HG03521 (cell line): Measurements from ENCODE around the gene ANXA6.

ENCODE experiments used
- ATAC-seq: cut with Tn5 transposase; IDR thresholded peaks from one replicate; pipeline ENCODE4 v1.9.1; 2021; ENCODE audit warnings: mild to moderate bottlenecking, moderate library complexity; ENCODE audit not compliant: unreplicated experiment

Gene ANXA6

GRCh38 chr5:151106043-151106442 is 51.5 kb downstream of the ANXA6 start:
- no peak for ATAC-seq

DNA sequence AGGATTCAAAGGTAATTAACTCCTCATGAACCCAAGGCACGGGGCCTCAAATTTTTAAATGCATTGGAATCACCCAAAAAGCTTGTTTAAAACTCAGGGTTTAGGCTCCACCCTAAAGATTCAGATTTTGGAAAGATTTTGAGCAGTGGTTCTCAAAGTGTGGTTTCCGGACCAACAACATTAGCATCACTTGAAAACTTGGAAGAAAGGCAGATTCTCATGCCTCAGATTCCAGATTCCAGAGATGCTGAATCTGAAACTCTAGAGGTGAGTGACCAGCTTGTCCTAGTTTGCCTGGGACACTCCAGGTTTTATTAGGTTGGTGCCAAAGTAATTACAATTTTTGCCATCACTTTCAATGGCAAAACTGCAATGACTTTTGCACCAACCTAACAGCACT is 52.0 kb downstream of the ANXA6 start:
- ATAC-seq: no peak

GRCh38 chr5:151104795-151105194 is 52.8 kb downstream of the ANXA6 start:
- ATAC-seq: no peak

DNA sequence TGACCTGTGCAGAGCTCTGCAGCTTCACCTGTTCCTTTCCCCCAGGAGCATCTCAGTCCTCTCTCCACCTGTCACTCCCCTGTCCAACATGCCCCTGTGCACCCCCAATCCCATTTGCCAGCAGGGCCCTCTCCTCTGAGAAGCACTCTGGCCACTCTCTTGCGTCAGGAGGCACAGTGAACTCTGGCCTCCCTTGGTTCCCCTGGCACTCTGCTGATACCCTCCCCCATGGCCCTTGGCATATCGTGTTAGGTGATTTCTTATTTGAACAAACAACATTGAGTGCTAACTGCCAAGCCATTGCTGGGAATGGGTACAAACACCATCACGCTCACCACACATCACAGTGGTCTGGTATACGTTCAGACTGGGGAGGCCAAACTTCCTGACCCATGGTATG is 55.8 kb downstream of the ANXA6 start:
- ATAC-seq: no peak

DNA sequence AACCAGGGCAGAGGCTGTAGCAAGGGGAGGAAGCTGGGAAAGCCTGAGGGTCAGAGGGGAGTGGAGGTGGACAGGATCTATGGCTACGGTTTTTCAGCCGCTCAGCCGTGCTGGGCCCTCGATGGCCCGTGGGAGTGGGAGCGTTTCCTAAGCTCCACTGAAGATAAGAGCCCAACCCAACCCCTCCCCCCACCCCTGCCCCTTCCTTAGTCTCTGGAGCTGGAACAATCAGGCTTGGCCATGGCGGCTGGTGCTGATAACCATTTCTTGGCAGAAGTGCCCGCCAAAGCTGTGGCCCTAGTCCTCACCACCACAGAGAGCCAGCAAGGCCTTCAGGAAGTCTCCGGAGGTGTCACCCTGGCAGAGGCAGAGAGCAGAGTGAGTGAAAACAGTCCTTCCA is 56.4 kb downstream of the ANXA6 start:
- no peak for ATAC-seq

DNA sequence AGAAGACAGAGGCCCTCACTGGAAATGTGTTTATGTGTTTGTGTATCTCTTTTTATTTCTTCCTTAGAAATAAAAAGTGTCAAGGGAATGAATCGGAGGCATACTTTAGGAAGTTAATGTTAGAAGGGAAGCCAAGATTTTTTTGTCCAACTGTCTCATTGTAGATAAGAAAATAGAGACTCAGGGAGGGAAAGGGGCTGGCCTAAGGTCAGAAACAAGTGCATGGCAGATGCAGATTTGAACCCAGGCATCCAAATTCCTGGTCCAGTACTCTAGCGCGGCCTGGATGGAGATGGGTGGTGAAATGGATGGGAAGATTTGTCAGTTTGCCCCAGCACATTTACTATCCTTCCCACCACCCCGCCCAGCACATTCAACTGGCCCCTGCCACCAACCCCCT is 56.9 kb downstream of the ANXA6 start:
- ATAC-seq: no peak

DNA sequence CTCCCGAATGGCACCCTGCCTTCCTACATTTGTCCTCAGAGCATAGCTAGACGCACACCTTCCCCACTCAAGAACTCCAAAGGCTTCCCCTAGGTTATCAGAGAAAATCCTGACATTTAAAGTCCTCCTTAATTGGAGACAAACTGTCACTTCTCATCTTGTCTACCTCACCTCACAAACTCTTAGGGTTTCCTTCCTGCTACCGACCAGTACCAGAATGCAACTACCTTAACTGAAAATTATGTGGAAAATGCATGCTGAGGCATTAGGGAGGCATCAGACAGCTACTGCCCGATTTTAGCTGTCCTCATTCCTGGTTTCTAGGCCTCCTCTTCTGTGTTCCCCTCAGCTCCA is 58.8 kb downstream of the ANXA6 start:
- ATAC-seq: no peak

DNA sequence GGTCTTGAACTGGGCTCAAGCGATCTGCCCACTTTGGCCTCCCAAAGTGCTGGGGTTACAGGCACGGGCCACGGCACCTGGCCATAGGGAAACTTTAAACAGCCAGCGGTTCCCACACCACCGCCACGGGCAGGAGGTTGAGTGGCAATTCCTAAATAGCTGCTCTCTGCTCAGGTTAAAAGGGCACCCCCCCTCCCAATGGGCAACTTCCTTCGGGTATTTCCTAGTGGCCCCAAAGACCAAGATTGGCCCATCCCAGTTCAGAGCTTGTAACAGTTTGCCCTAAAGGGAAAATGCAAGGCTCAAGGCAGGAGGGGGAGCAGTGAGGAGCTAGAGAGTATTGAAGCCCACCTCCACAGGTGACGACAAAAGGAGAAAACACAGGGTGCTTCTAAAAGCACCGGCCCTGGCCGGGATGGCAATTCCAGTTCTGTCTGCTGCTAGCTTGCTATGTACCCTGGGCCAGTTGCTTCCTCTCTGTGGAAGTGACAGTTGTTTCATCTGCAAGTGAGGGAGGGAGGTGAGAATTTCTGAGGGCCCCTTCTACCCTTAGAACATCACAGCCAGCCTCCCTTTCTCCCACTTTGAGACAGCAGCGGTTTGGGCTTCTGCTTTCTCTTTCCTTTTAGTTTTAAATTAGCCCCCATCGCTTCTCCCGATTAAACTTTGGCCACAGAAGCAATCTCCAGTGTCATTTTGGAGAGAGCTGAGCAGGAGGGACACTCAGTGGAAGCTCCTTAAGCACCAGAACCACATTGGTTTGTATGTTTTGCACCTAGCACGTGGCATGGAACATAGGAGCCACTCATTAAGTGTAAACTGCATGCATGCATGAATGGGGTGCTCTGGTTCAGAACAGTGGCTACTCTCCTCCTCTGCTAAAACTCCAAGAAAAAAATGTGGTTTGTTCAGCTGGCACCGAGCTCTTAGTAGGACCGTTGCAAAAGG is 59.5 kb downstream of the ANXA6 start:
- ATAC-seq: no peak

DNA sequence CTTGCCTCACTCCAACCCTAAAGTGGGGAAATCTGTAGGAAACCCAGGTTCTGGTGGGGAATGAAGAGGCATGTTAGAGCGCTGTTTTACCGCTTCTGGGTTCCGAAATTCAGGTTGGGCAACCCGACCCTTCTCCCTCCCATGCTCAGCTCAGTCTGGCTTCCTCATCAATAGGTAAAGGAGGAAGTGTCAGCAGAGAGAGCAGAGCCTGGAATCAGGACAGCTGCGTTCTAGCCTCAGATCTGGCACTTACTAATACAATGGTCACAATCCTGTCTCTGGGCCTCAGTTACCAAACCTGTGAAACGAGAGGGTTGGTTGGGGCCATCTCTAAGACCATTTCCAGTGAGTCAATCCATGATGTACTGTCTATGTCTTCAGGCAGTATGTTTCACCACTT is 60.5 kb downstream of the ANXA6 start:
- no peak for ATAC-seq

- no peak for ATAC-seq
Observed at GRCh38 chr5:151096001-151096373, 61.6 kb downstream of the ANXA6 start.

DNA sequence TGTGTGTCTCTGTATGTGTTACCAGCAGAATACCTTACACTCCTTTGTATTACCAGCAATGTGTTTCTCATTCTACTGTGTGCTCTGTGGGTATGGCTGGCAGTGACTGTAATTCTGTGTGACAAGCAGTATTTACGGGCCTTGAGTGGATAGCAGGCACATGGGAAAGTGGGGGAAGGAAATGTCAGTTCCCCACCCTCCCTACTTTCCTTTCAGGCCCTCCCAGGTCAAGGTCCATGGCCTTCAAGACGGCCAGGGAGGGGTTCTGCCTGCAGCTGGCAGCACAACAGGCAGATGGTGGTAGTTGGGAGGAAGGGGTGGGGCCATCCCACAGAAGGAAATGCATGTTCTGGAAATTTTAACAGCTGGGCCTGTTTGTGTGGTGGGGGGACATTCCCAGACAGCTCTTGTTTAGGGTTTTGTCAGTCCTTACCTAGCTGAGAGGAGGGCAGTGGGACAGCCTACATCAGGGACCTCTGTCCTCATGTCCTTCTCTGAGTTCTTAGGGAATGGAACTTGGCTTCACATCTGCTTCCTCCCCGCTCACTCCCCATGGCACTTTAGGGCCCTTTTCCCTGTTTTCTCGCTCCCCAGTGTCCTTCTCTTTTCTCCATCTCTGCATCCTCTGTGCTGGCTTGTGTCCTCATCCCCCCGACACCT is 62.1 kb downstream of the ANXA6 start:
- ATAC-seq: no peak

GRCh38 chr5:151094852-151095245 is 62.7 kb downstream of the ANXA6 start:
- ATAC-seq: no peak

- ATAC-seq: peak; percentile 63
Observed at GRCh38 chr5:151094030-151094851, 63.3 kb downstream of the ANXA6 start.

DNA sequence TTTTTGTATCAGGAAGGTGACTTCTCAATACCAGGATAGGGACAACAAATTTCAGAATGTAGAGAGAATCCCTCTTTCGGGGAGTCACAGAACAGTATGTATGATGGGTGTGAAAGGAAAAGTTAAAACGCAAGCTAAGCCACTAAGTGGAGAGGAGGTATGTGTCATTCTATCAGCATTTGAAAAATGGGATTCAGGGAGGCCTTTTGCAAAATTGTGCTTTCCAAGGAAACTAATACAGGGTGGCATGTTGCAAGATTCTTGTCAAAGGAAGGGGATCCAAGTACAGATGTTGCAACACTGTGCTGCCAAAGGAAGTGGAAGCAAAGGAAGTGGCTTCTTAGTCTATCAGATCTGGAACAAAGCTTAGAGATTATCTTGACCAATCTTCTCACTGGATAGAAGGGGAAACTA is 64.1 kb downstream of the ANXA6 start:
- no peak for ATAC-seq

DNA sequence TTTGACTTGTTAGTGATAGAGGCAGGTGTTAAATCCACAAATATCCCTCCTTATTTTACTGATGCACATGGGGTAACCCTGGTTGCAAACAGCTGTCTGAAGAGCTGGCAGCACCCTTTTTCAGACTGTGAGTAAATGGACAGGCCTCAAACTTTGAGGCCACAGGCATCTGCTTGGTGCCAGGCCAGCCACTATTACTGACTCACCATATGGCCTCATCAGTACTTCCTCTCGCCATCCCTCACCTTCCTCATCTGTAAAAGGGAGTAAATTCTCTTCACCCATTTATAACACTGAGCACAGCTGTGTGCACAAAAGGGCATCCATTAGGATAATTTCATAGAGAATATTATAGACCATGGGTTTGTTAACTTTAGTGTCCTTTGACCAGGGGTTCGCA is 64.8 kb downstream of the ANXA6 start:
- ATAC-seq: no peak

GRCh38 chr5:151089726-151090125 is 67.9 kb downstream of the ANXA6 start:
- no peak for ATAC-seq

GRCh38 chr5:151088986-151089385 is 68.6 kb downstream of the ANXA6 start:
- no peak for ATAC-seq

- no peak for ATAC-seq
Observed at GRCh38 chr5:151087486-151087885, 70.1 kb downstream of the ANXA6 start.

DNA sequence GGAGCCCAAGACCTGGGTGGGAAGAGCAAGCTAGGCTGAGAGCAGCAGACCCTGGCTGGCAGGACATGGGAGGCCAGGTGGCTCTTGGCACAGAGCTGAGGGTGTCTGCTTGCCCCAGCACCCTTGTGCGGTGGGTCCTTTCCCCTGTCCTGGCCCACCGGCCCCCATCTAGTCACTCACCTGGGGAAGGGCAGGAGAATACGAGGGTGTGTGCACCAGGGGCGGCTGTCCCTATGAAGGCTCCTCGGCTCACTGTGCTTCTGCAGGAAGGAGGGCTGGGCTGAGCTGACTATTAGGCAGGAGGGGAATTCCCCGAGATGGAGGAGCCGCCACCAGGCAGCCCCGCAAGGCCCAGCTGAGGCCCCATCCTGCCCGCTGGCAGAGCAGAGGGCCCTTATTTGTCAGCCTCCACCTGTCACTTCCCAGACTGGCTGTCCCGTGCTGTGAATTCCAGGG is 70.6 kb downstream of the ANXA6 start:
- peak; percentile 62 for ATAC-seq

DNA sequence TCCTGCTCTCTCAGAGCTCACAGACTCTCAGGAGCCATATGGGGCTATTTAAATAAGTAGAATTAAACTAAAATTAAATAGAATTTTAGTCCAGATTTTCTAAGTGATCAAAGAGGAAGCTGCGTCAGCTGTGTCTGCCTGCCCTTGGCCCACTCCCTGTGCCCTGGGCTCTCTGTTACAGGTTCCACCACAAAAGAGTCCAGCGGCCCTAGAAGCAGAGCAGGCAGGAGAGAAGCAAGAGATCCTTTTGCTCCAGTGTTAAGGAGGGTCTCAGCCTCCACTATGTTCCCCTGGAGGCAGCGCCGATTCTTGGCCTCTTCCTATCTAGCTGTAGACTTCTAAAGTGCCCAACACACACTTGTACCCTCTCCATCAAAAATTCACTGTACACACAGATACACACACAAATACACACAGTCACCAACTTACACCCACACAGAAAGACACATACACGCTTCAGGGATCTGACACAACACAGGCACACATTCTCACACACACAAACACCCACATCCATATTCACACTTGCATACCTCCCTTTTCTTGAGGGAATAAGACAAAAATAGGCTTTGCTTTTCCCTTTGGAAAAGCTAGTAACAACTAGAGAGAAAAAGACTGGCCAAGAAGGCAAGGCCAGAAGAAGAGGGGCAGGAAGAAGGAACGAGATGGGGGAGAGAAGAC is 71.2 kb downstream of the ANXA6 start:
- ATAC-seq: no peak

- ATAC-seq: no peak
Observed at GRCh38 chr5:151085517-151086041, 72.0 kb downstream of the ANXA6 start.
